Adrenal gland (tissue), 12 donors: Measurements from ENCODE around the gene SCAPER. TPM values are rescaled to one million over a fixed set of nuclear protein-coding genes. Genes with fewer than 3 reads are reported as not detected.

ENCODE experiments used
- DNase-seq, 7 donors: peaks; one replicate each; pipeline ENCODE4 v3.0.0-alpha.2; 2019 to 2020
- H3K27ac ChIP-seq, 5 donors: fragments of 200-600 bp; sonication (generic) in 4 of 5; 1 replicate in 3 of 5; 2 replicates in 2 of 5; pipeline versions ENCODE4 v1.5.1 to v1.8.0; 2016 to 2020; ENCODE audit warnings: mild to moderate bottlenecking in 1 of 5
- H3K27me3 ChIP-seq: fragments of 200-600 bp; 2 replicates; pipeline ENCODE4 v1.8.0; 2021
- H3K36me3 ChIP-seq, 2 donors: fragments of 200-600 bp; replicated peaks in 1 of 2; 1 replicate in 1 of 2; 2 replicates in 1 of 2; pipeline versions ENCODE4 v1.5.1 to v1.8.0; 2018 to 2022
- H3K4me1 ChIP-seq, 2 donors: fragments of 200-600 bp; replicated peaks in 1 of 2; 1 replicate in 1 of 2; 2 replicates in 1 of 2; pipeline versions ENCODE4 v1.5.1 to v1.8.0; 2018 to 2021
- H3K4me3 ChIP-seq, 4 donors: fragments of 200-600 bp; sonication (generic) in 3 of 4; one replicate each; pipeline ENCODE4 v1.5.1; 2016 to 2018
- H3K9me3 ChIP-seq, 3 donors: fragments of 200-600 bp; sonication (generic) in 1 of 3; replicated peaks in 1 of 3; 1 replicate in 2 of 3; 2 replicates in 1 of 3; pipeline versions ENCODE4 v1.5.1 to v1.8.0; 2016 to 2021
- POLR2A ChIP-seq, 2 donors: fragments of 450-650 bp; IDR thresholded peaks; one replicate each; pipeline ENCODE4 v1.6.1; 2017; ENCODE audit warnings: antibody characterized with exemption in 2 of 2, mild to moderate bottlenecking in 2 of 2, moderate library complexity in 1 of 2
- WGBS, 4 donors: extraction: QIAGEN DNeasy Blood & Tissue Kit in 2 of 4; methylation state at CpG; one replicate each; pipeline versions ENCODE4 v1.1.5 to v1.1.7; 2013 to 2017; 5-methylcytosine and 5-hydroxymethylcytosine counted together
- intact Hi-C, 2 donors: fragments of 100-400 bp; cut with DNase I; formaldehyde crosslinking; loops; one replicate each; pipeline versions ENCODE4 v1.14.1 to v1.15.0; 2022 to 2023
- polyA plus RNA-seq, 3 donors: library from polyadenylated mRNA; stranded (reverse); fragments of 200-250 nt in 2 of 3; fragments of 350-450 nt in 1 of 3; fragmentation: Illumina TruSeq in 1 of 3; extraction: RNeasy Lipid Tissue Mini Kit (QIAGEN cat#74804) in 1 of 3; gene quantifications; one replicate each; pipeline ENCODE4 v1.2.3, GENCODE V29; 2013 to 2014
- total RNA-seq, 9 donors: library from RNA; depleted of rRNA in 4 of 9; stranded (reverse); fragments of >200 nt in 4 of 9; fragments of 120-200 nt in 1 of 9; fragmentation: NEBNext Ultra II Directional in 1 of 9; extraction: Animal tissue kit (Norgen Biotek cat#: 25700) in 1 of 9; gene quantifications; one replicate each; pipeline versions ENCODE4 v1.1.0 to v1.2.4, GENCODE V29; 2013 to 2023
- TF ChIP-seq, protein P1 (sequence below), 6 experiments: fragments of 450-650 bp in 4 of 6; fragments of 200-600 bp in 2 of 6; sonication (generic) in 1 of 6; IDR thresholded peaks; 1 replicate in 5 of 6; 2 replicates in 1 of 6; pipeline versions ENCODE4 v1.5.1 to v1.8.0; 2016 to 2021; ENCODE audit warnings: antibody characterized with exemption in 6 of 6, mild to moderate bottlenecking in 2 of 6, moderate library complexity in 1 of 6
- donor health status: healthy with polysubstance abuse.
- donor health status: Bipolar disorder and iron deficiency.
- donor health status: DM: yes; HTN: yes; CAD: no.
- donor health status: DM: no; HTN: no; CAD: no.
- donor health status: DM: no; HTN: no; CAD: no.
- donor health status: DM: yes; HTN: yes; CAD: no.

Gene SCAPER
- total and polyA plus RNA-seq, 12 donors: 3.9 to 95.3 (median 24.1) TPM

DNA sequence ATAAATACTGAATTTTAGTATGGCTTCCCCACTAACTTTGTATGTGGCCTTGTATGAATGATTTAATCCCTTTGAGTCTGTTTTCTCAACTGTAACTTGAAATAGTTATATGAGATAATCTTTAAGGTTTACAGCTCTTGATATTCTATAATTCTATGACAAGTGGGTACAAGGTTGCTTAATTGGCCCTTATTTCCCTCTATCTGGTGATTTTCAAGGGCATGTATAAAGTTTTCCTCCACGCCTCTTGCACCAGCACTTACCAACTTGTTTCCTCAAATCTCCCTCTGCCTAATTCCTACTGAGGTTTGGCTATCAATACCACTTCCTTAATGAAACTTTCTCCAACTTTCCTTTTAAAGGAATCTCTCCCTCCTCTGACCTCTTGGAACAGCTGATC, 455.7 kb downstream of the SCAPER start:
- WGBS, 4 donors: 79 to 90% (median 85%) methylated on average over 1 of the region's 1 CpG
- no peak for DNase-seq
- H3K27ac ChIP-seq: no peak overlapping the region
- TF ChIP-seq POLR2A (IDR thresholded peaks at IDR 0.05): no peak
- TF ChIP-seq, protein P1, sequence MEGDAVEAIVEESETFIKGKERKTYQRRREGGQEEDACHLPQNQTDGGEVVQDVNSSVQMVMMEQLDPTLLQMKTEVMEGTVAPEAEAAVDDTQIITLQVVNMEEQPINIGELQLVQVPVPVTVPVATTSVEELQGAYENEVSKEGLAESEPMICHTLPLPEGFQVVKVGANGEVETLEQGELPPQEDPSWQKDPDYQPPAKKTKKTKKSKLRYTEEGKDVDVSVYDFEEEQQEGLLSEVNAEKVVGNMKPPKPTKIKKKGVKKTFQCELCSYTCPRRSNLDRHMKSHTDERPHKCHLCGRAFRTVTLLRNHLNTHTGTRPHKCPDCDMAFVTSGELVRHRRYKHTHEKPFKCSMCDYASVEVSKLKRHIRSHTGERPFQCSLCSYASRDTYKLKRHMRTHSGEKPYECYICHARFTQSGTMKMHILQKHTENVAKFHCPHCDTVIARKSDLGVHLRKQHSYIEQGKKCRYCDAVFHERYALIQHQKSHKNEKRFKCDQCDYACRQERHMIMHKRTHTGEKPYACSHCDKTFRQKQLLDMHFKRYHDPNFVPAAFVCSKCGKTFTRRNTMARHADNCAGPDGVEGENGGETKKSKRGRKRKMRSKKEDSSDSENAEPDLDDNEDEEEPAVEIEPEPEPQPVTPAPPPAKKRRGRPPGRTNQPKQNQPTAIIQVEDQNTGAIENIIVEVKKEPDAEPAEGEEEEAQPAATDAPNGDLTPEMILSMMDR (IDR thresholded peaks at IDR 0.05): no peak
- no peaks in the 10 kb centered on the region for H3K4me1 ChIP-seq
- H3K36me3 ChIP-seq: no peaks in the 10 kb centered on the region
- H3K9me3 ChIP-seq: no peaks in the 10 kb centered on the region
- H3K4me3 ChIP-seq: no peak overlapping the region
- no peaks in the 10 kb centered on the region for H3K27me3 ChIP-seq
- intact Hi-C loops: no loop called here

DNA sequence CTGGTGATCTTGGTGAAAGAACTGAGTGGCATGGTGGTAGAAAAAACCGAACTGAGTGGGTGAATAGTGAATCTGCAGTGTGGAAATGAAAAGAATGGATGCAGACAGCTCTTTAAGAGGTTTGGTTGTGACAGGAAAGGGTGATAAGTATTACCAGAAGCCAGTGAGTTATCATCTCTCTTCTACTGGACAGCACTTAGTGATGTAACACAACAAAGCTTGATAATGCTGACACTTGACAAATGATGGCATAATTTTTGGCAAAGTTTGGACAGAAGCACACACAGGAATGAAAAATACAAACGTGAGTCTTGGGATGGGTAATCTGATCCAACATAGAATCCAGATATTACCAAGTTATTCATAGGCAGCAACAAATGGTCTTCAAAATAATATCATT, 456.4 kb downstream of the SCAPER start:
- Histone ChIP-seq H3K27me3 (no peaks in the 10 kb centered on the region), H3K36me3 (no peaks in the 10 kb centered on the region), H3K4me1 (no peaks in the 10 kb centered on the region), H3K4me3 (no peak overlapping the region), H3K9me3 (no peaks in the 10 kb centered on the region), H3K27ac (no peak overlapping the region)
- WGBS, 4 donors: 60 to 66% (median 62%) methylated on average over 2 of the region's 2 CpGs
- DNase-seq: no peak
- intact Hi-C loops: no loop called here
- TF ChIP-seq, protein P1 (IDR thresholded peaks at IDR 0.05): no peak
- no peak for TF ChIP-seq POLR2A (IDR thresholded peaks at IDR 0.05)

DNA sequence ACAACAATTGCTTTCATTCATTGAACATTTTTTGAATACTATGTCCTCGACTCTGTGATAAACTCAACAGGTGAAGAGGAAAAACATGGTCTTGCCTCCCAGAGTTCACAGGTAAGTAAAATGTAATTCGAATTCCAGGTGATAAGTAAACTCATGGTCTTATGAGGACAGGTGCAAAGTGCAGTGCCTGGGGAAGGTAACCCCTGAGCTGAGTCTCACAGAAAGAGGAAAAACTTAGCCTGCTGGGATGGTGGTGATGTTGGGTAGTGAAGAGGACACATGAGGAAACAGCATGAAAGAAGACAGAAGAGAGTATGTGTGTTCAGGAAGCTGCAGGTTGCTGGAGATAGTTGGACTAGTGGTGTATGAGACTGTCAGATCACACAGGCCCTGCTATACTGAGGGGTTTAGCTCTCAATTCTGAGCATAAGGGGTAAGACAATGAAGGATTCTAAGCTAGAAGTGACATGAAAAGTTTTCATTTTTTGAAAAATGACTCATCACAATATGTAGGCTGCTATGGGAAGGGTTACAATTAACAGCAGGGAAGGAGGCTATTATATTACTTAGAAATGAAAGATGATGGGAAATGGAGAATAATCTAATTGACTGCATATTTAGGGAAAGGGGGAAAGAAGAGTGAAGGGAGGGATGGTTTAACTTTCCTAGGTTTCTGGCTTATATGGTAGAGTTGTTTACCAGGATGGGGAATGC, 457.3 kb downstream of the SCAPER start:
- intact Hi-C loops: no loop called here
- no peaks in the 10 kb centered on the region for H3K36me3 ChIP-seq
- TF ChIP-seq, protein P1 (IDR thresholded peaks at IDR 0.05): no peak
- no peak for TF ChIP-seq POLR2A (IDR thresholded peaks at IDR 0.05)
- no peak overlapping the region for H3K4me3 ChIP-seq
- 91 to 99% (median 96%) methylated on average over 2 of the region's 2 CpGs for WGBS, 4 donors
- H3K27ac ChIP-seq: no peak overlapping the region
- no peak for DNase-seq
- no peaks in the 10 kb centered on the region for H3K4me1 ChIP-seq
- no peaks in the 10 kb centered on the region for H3K9me3 ChIP-seq
- H3K27me3 ChIP-seq: no peaks in the 10 kb centered on the region

DNA sequence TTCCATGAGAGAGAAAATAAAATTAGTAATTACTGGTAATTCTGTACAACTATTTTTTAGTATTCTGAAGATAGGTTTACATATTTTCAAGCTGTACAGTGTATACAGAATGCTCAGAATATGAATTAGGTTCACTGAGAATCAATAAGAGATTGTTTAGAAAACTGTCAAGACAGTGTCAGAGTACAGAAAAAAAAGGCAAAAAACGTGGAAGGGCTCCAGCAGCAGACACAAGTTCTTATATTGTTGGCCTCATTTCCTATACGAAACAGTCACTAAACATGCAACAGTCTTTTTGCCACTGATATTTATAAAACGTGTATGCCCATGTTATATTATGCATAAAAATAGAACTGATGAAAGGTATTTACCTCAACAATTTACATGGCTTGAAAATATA, 464.7 kb downstream of the SCAPER start:
- no peak overlapping the region for H3K4me3 ChIP-seq
- H3K27ac ChIP-seq: no peak overlapping the region
- DNase-seq: no peak
- intact Hi-C loops: no loop called here
- no peaks in the 10 kb centered on the region for H3K27me3 ChIP-seq
- WGBS, 4 donors: 77 to 81% (median 79%) methylated on average over 3 of the region's 3 CpGs
- no peaks in the 10 kb centered on the region for H3K9me3 ChIP-seq
- TF ChIP-seq POLR2A (IDR thresholded peaks at IDR 0.05): no peak
- TF ChIP-seq, protein P1 (IDR thresholded peaks at IDR 0.05): no peak
- no peaks in the 10 kb centered on the region for H3K36me3 ChIP-seq
- no peaks in the 10 kb centered on the region for H3K4me1 ChIP-seq
